ENCODE data around the gene IRF1.

IRF1 gene

GRCh38 chr5:132464156-132464939 is 26.2 kb downstream of the IRF1 start:
- H3K27ac ChIP-seq: peak overlapping the region; percentile 92
- peak overlapping the region; percentile 56 for H3K4me3 ChIP-seq
- peak overlapping the region; percentile 94 for H3K4me2 ChIP-seq
- peaks cover 99% of the 10 kb centered on the region for H3K4me1 ChIP-seq
- no peaks in the 10 kb centered on the region for H3K9me3 ChIP-seq
- no peaks in the 10 kb centered on the region for H4K20me1 ChIP-seq
- H3K9ac ChIP-seq: peak overlapping the region; percentile 75
- no peak for TF ChIP-seq Cebpa-rat (IDR thresholded peaks at IDR 0.05)
- no peaks in the 10 kb centered on the region for H3K27me3 ChIP-seq
- H3K36me3 ChIP-seq: 0 out of 2 replicates have a peak, but pooled peaks cover 6% of the 10 kb centered on the region

- H3K27me3 ChIP-seq: no peaks in the 10 kb centered on the region
- H3K4me1 ChIP-seq: peaks cover 99% of the 10 kb centered on the region
- peak overlapping the region; percentile 56 for H3K4me3 ChIP-seq
- H4K20me1 ChIP-seq: no peaks in the 10 kb centered on the region
- TF ChIP-seq Cebpa-rat (IDR thresholded peaks at IDR 0.05): no peak
- H3K9me3 ChIP-seq: no peaks in the 10 kb centered on the region
- H3K27ac ChIP-seq: peak overlapping the region; percentile 92
- peak overlapping the region; percentile 75 for H3K9ac ChIP-seq
- H3K4me2 ChIP-seq: peak overlapping the region; percentile 94
- 0 out of 2 replicates have a peak, but pooled peaks cover 6% of the 10 kb centered on the region for H3K36me3 ChIP-seq
These were observed 26.8 kb downstream of the IRF1 start for GRCh38 chr5:132463811-132464155.

GRCh38 chr5:132462856-132463745 is 27.5 kb downstream of the IRF1 start:
- Histone ChIP-seq H3K4me1 (peaks cover 99% of the 10 kb centered on the region), H3K4me2 (peak overlapping the region; percentile 94)

GRCh38 chr5:132462333-132462732 is 28.2 kb downstream of the IRF1 start:
- Histone ChIP-seq H3K27ac (peak overlapping the region; percentile 92), H3K4me1 (peaks cover 99% of the 10 kb centered on the region), H3K9me3 (no peaks in the 10 kb centered on the region), H3K4me3 (no peak overlapping the region), H3K4me2 (peak overlapping the region; percentile 94), H3K36me3 (0 out of 2 replicates have a peak, but pooled peaks cover 6% of the 10 kb centered on the region), H3K27me3 (no peaks in the 10 kb centered on the region), H4K20me1 (0 out of 2 replicates have a peak, but pooled peaks cover 3% of the 10 kb centered on the region), H3K9ac (0 out of 2 replicates have a peak overlapping the region, but pooled peaks have one; percentile 75)
- TF ChIP-seq Cebpa-rat (IDR thresholded peaks at IDR 0.05): no peak

More at GRCh38 chr5:132462856-132463745, 27.5 kb downstream of the IRF1 start:
- Histone ChIP-seq H3K4me3 (no peak overlapping the region), H3K27me3 (no peaks in the 10 kb centered on the region), H3K36me3 (0 out of 2 replicates have a peak, but pooled peaks cover 6% of the 10 kb centered on the region), H3K9me3 (no peaks in the 10 kb centered on the region), H3K27ac (peak overlapping the region; percentile 92), H3K9ac (peak overlapping the region; percentile 75), H4K20me1 (no peaks in the 10 kb centered on the region)
- TF ChIP-seq Cebpa-rat (IDR thresholded peaks at IDR 0.05): no peak

- Histone ChIP-seq H3K9ac (no peak overlapping the region), H3K36me3 (0 out of 2 replicates have a peak, but pooled peaks cover 6% of the 10 kb centered on the region), H3K4me3 (no peak overlapping the region), H4K20me1 (0 out of 2 replicates have a peak, but pooled peaks cover 10% of the 10 kb centered on the region), H3K4me1 (peaks cover 99% of the 10 kb centered on the region), H3K9me3 (no peaks in the 10 kb centered on the region), H3K27me3 (no peaks in the 10 kb centered on the region), H3K27ac (0 out of 2 replicates have a peak overlapping the region, but pooled peaks have one; percentile 77), H3K4me2 (peak overlapping the region; percentile 94)
- TF ChIP-seq Cebpa-rat (IDR thresholded peaks at IDR 0.05): no peak
These were observed 29.0 kb downstream of the IRF1 start for GRCh38 chr5:132461569-132462070.

- no peaks in the 10 kb centered on the region for H3K9me3 ChIP-seq
- TF ChIP-seq Cebpa-rat (IDR thresholded peaks at IDR 0.05): no peak
- no peaks in the 10 kb centered on the region for H3K27me3 ChIP-seq
- H4K20me1 ChIP-seq: 0 out of 2 replicates have a peak, but pooled peaks cover 10% of the 10 kb centered on the region
- peaks cover 100% of the 10 kb centered on the region for H3K4me1 ChIP-seq
- peak overlapping the region; percentile 94 for H3K4me2 ChIP-seq
- H3K9ac ChIP-seq: no peak overlapping the region
- H3K36me3 ChIP-seq: 0 out of 2 replicates have a peak, but pooled peaks cover 6% of the 10 kb centered on the region
- peak overlapping the region; percentile 77 for H3K27ac ChIP-seq
- no peak overlapping the region for H3K4me3 ChIP-seq
These were observed 29.6 kb downstream of the IRF1 start for GRCh38 chr5:132460846-132461568.

GRCh38 chr5:132459983-132460838 is 30.4 kb downstream of the IRF1 start:
- no peak for TF ChIP-seq Cebpa-rat (IDR thresholded peaks at IDR 0.05)
- Histone ChIP-seq H4K20me1 (0 out of 2 replicates have a peak, but pooled peaks cover 10% of the 10 kb centered on the region), H3K4me1 (peaks cover 100% of the 10 kb centered on the region), H3K4me2 (peak overlapping the region; percentile 94), H3K9ac (peak overlapping the region; percentile 11; the same call in 1 of the 2 replicates), H3K36me3 (0 out of 2 replicates have a peak, but pooled peaks cover 6% of the 10 kb centered on the region), H3K9me3 (no peaks in the 10 kb centered on the region), H3K27me3 (no peaks in the 10 kb centered on the region), H3K4me3 (no peak overlapping the region), H3K27ac (peak overlapping the region; percentile 77)
